Activated naive CD8-positive, alpha-beta T cell (primary cell): ENCODE results near the gene TRIO.

Source experiments
- H3K27ac Mint-ChIP-seq: one replicate; pipeline ENCODE4 v1.8.0; 2021; ENCODE audit warnings: mixed read lengths
- H3K27me3 Mint-ChIP-seq: one replicate; pipeline ENCODE4 v1.8.0; 2021; ENCODE audit warnings: mixed read lengths
- H3K36me3 Mint-ChIP-seq: one replicate; pipeline ENCODE4 v1.8.0; 2021; ENCODE audit warnings: mixed read lengths
- H3K4me1 Mint-ChIP-seq: one replicate; pipeline ENCODE4 v1.8.0; 2021; ENCODE audit warnings: low read depth, mixed read lengths
- H3K4me3 Mint-ChIP-seq: one replicate; pipeline ENCODE4 v1.8.0; 2021; ENCODE audit warnings: mild to moderate bottlenecking, mixed read lengths
- H3K9me3 Mint-ChIP-seq: one replicate; pipeline ENCODE4 v1.8.0; 2021; ENCODE audit warnings: low read depth, mixed read lengths

The TRIO gene

DNA sequence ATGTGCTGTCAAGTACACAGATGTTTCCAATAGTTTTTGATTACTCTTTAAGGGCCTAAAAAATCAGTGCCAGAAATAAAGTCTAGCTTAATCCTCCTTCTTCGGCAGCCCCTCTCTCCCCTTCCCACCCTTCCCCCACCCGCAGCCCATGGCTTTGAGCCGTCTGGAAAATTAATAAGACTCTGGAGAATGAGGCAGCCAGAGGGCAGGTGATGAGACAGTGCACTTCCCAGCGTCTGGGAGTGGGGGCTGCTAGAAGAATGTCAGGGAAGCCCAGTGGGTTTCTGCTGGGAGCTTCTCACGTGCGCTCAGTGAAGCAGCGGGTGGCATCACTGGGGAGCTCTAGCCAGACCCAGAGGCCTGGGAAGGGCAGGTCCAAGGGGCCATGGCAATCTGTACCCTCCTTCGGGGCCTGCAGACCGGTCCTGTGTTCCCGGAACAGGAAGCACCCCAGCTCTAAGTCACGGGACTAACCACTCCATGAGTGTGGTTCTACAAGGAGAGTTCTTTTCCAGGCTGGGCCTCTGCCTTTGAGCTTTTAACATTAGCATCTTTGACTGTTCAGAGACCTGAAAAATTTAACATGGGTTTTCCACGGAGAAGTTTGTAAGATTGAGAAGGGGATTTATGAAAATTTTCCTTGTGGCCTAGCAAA is 273.6 kb downstream of the TRIO start:
- Mint-ChIP-seq H3K27me3 (no peaks in the 10 kb centered on the region), H3K27ac (peak overlapping the region; percentile 94), H3K4me1 (peaks cover 56% of the 10 kb centered on the region), H3K9me3 (no peaks in the 10 kb centered on the region), H3K36me3 (no peaks in the 10 kb centered on the region), H3K4me3 (peak overlapping the region; percentile 42)

DNA sequence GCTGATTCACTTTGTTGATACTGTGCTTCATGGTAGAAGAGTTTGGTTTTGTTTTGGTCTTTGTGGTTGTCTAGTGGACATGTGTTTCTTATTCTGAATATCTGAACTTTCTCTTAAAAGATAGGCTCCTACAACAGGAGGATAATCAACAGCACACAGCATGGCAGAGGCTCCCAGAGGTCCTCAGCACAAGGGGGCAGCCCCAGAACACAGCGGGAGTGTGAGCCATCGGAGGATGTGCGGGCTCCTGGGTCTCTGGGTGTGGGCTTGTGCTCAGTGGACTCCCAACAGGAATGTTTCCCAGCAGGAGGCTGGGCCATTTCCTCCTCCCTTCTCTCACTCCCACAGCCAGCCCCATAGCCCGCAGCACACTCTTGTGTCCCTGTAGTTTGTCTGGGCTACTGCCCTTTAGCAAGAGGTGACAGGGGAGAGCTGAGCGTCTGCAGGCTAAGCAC is 274.2 kb downstream of the TRIO start:
- Mint-ChIP-seq H3K4me3 (peak overlapping the region; percentile 42), H3K27me3 (no peaks in the 10 kb centered on the region), H3K9me3 (no peaks in the 10 kb centered on the region), H3K4me1 (peaks cover 55% of the 10 kb centered on the region), H3K27ac (peak overlapping the region; percentile 81), H3K36me3 (no peaks in the 10 kb centered on the region)

DNA sequence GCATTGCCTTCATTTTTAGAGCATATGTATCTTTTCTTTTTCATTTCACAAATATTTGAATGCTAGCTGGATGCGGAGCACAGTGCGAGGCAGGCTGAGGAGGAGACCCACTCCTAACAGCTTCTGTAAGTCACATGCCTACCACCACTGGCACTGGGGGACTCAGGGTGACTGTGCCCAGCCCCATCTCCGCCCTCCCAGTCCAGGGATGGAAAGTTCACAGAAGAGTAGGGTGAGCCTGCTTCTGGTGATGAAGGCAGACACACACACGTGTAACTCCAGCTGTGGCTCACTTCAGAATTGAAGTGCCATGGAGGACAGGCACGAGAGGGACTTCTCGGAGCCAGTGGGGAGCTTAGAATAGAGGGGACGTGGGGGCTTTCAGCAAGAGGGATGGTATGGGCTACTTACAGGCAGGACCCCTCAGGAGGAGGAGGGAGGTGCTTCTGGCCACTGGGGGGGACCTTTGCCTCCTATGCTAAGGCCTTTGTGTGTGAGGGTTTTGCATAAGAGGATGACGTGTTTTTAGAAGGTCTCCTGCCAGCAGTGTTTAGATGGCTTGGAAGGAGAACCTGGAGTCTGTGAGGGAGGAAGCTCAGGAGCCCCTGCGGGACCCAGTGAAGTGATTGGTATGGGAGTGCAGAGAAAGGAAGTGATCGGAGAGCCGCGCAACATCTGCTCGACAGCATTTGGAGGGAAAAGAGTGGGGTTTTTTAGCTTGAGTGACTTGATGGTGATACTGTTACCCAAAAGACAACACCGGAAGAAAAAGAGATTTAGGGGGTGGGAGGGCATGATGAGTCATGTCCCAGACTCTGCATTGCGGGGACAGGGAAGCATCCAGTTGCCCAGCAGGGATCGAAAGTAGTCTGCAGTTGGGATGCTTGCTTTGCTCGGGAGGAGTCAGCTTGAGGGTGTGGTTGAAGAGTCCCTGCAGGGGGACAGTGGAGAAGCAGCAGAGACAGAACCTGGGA is 274.9 kb downstream of the TRIO start:
- Mint-ChIP-seq H3K4me1 (peaks cover 51% of the 10 kb centered on the region), H3K27me3 (no peaks in the 10 kb centered on the region), H3K27ac (no peak overlapping the region), H3K36me3 (no peaks in the 10 kb centered on the region), H3K4me3 (no peak overlapping the region), H3K9me3 (no peaks in the 10 kb centered on the region)

DNA sequence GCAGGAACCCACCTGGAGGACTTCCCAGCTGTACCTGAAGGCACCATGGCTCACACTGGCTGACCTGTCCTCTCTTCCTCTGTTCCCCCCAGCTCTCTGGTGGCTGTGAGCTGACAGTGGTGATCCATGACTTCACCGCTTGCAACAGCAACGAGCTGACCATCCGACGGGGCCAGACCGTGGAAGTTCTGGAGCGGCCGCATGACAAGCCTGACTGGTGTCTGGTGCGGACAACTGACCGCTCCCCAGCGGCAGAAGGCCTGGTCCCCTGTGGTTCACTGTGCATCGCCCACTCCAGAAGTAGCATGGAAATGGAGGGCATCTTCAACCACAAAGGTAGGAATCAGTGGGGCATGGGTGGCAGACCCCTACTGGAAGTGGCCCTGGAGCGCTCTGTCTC is 276.5 kb downstream of the TRIO start:
- no peak overlapping the region for H3K4me3 Mint-ChIP-seq
- no peaks in the 10 kb centered on the region for H3K9me3 Mint-ChIP-seq
- H3K27ac Mint-ChIP-seq, result no peak overlapping the region
- H3K4me1 Mint-ChIP-seq, result peaks cover 49% of the 10 kb centered on the region
- no peaks in the 10 kb centered on the region for H3K36me3 Mint-ChIP-seq
- H3K27me3 Mint-ChIP-seq, result no peaks in the 10 kb centered on the region

DNA sequence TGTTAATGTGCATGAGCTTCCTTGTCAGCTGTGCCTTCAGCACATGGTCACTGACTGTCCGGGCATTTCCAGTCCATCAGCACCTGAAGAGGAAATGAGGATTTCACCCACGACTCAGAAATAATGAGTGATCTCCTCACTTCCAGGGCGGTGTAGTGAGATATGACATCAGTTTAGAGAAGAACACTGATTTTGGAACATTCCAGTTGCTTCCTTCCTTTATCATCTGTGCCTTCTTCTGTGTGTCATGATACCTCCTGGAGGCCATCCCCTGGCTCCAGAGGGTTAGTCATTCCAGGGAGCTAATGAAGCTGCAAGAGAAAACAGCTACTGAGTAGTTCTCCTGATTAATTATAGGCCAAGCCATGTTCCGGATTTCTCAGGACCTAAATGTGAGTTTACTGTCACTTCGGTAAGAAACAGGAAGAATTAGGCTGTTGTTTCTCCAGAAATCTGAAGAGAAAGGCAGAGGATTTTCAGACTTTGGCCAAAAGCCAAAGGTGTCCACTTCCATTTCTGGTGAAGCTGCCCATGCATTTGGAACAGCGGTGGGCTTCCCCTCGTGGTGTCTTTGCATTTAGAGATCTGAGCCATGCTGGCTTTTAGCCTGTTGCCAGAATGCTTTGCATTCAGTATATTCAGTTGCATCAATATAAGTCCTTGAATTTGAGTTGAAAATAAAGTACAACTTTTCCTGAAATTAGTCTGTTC is 277.1 kb downstream of the TRIO start:
- no peak overlapping the region for H3K27ac Mint-ChIP-seq
- H3K36me3 Mint-ChIP-seq, result no peaks in the 10 kb centered on the region
- H3K4me3 Mint-ChIP-seq, result no peak overlapping the region
- no peaks in the 10 kb centered on the region for H3K9me3 Mint-ChIP-seq
- peaks cover 49% of the 10 kb centered on the region for H3K4me1 Mint-ChIP-seq
- H3K27me3 Mint-ChIP-seq, result no peaks in the 10 kb centered on the region

- Mint-ChIP-seq H3K36me3 (no peaks in the 10 kb centered on the region), H3K4me3 (no peak overlapping the region)
These were observed 278.7 kb downstream of the TRIO start for GRCh38 chr5:14421851-14422250.

GRCh38 chr5:14424011-14424685 is 281.0 kb downstream of the TRIO start:
- Mint-ChIP-seq H3K36me3 (no peaks in the 10 kb centered on the region), H3K4me3 (peak overlapping the region; percentile 21)

More at GRCh38 chr5:14421851-14422250, 278.7 kb downstream of the TRIO start:
- Mint-ChIP-seq H3K27me3 (no peaks in the 10 kb centered on the region), H3K4me1 (peaks cover 40% of the 10 kb centered on the region), H3K9me3 (no peaks in the 10 kb centered on the region), H3K27ac (no peak overlapping the region)

DNA sequence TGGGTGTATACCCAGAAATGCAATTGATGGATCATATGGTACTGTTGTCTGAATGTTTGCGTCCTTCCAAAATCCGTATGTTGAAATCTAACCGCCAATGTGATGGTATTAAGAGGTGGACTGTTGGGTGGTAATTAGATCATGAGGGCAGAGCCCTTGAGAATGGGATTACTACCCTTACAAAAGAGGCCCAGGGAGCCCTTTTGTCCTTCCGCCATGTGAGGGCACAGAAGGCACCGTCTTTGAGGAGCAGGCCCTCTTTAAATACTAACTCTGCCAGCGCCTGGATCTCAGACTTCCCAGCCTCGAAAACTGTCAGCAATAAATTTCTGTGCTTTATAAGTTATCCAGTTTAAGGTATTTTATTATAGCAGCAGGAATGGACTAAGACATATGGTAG is 282.4 kb downstream of the TRIO start:
- Mint-ChIP-seq H3K36me3 (no peaks in the 10 kb centered on the region), H3K9me3 (no peaks in the 10 kb centered on the region), H3K4me3 (no peak overlapping the region), H3K27me3 (no peaks in the 10 kb centered on the region), H3K4me1 (peaks cover 28% of the 10 kb centered on the region), H3K27ac (no peak overlapping the region)

More at GRCh38 chr5:14424011-14424685, 281.0 kb downstream of the TRIO start:
- no peaks in the 10 kb centered on the region for H3K9me3 Mint-ChIP-seq
- no peaks in the 10 kb centered on the region for H3K27me3 Mint-ChIP-seq
- peaks cover 28% of the 10 kb centered on the region for H3K4me1 Mint-ChIP-seq
- peak overlapping the region; percentile 72 for H3K27ac Mint-ChIP-seq

DNA sequence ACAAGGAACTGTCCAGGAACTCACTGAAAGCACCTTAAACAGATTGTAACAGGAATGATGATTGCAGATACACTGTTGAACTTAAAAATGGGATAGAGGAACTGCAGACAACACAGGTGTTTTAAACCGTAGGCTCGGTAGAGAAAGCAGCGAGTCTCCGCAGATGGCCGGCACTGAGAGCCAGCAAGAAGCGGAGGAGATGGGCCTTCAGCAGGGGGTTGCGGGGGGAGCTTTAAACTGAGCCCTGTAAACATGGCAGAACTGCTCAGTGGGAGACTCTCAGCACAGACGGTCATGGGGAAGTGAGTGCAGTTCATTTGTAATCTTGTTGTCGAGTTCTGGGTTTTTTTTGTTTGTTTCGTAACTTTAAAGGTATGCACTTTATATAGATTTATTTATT is 283.4 kb downstream of the TRIO start:
- Mint-ChIP-seq H3K4me1 (peaks cover 28% of the 10 kb centered on the region), H3K27ac (no peak overlapping the region), H3K9me3 (no peaks in the 10 kb centered on the region), H3K27me3 (no peaks in the 10 kb centered on the region), H3K4me3 (no peak overlapping the region), H3K36me3 (no peaks in the 10 kb centered on the region)

DNA sequence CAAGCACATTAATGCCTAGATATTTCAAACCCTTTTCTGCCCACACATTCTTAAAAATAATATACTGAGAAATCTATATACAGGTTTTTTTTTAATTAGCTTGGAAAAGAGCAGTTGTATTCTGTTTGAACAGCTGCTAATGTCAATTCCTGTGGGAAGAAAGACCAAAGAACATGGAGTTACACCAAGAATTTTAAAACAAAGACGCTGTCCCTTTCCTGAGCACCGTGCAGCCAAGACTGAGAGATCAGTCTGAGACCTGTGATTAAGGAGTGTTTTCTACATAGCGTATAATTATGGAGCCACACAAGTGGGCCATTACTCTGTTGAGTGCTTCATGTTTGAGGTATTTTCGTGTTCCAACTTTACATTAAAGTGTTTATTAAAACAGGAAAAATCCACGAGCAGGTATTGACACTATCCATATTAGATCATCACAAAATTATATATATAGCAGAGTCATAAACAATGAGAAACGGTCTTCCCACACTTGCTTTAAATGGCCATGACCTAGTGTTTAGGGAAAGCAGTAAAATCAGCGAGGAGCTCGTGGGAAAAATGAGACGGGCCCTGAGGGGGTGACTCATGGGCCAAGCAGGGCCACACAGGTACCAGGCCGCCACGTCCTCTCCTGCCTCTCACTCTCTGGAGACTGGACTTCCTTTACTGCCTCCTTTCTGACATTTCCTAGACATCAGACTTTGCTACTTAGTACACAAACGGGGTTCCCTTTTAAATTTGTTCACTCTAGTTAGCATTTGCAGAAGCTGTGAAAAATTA is 285.4 kb downstream of the TRIO start:
- Mint-ChIP-seq H3K36me3 (no peaks in the 10 kb centered on the region), H3K4me3 (no peak overlapping the region), H3K27ac (no peak overlapping the region)

DNA sequence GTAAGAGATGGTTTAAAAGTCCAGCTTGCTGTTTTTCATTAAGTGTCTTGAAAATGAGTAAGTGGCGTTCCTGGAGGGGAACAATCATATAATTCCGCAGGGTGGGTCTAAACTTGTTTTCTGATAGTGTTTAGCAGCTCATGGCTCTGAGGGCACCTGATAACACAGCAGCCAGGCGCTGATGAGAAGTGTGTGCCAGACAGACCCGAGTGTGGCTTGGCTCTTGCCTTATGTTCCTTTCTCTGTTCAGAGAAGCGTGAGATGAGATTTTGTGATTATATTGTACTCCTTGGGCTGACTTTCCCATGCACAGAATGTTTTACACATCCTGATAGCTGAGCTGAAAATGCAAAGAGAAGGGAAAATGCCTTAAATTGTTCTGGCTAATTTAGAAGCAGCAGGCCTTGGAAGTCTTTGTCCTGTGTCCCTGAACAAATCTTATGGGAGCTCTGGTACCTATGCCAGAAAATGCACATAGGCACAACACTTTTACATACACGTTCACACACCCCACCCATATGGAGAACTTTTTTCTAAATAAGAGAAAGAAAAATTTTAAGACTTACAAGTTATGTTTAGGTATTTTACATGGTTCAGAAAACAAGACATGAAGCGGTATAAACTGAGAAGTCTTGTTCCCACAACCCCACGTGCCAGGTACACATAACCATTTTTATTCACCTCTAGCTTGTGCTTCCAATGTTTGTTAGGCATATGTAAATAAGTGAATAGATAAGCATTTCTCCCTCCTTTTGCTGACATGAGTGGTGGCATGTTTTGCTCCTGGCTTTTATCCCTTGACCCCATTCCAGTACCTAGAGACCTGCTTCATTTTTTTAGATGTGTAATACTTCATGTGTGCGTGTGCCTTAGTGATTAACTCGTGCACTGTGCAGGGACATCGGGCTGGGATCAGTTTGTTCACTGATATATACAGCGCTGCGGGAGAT is 286.2 kb downstream of the TRIO start:
- Mint-ChIP-seq H3K27me3 (no peaks in the 10 kb centered on the region), H3K4me3 (no peak overlapping the region), H3K9me3 (no peaks in the 10 kb centered on the region), H3K4me1 (peaks cover 12% of the 10 kb centered on the region), H3K36me3 (no peaks in the 10 kb centered on the region), H3K27ac (no peak overlapping the region)

More for the DNA sequence above, 285.4 kb downstream of the TRIO start:
- Mint-ChIP-seq H3K9me3 (no peaks in the 10 kb centered on the region), H3K27me3 (no peaks in the 10 kb centered on the region), H3K4me1 (peaks cover 19% of the 10 kb centered on the region)

- H3K36me3 Mint-ChIP-seq, result peaks cover 4% of the 10 kb centered on the region
- no peaks in the 10 kb centered on the region for H3K27me3 Mint-ChIP-seq
These were observed 288.4 kb downstream of the TRIO start for GRCh38 chr5:14431534-14431933.

More at GRCh38 chr5:14431534-14431933, 288.4 kb downstream of the TRIO start:
- no peaks in the 10 kb centered on the region for H3K9me3 Mint-ChIP-seq
- H3K4me1 Mint-ChIP-seq, result no peaks in the 10 kb centered on the region
- H3K27ac Mint-ChIP-seq, result no peak overlapping the region
- no peak overlapping the region for H3K4me3 Mint-ChIP-seq
